NT2/D1 (cell line): Measurements from ENCODE around the gene OR10V1.

ENCODE experiments used
- SUZ12 ChIP-seq: IDR thresholded peaks from 2 replicates; pipeline ENCODE4 v1.6.1; 2011; ENCODE audit not compliant: insufficient read length, insufficient read depth; ENCODE audit errors: extremely low read depth
- ZNF274 ChIP-seq: IDR thresholded peaks from 2 replicates; pipeline ENCODE4 v1.6.1; 2011; ENCODE audit warnings: mild to moderate bottlenecking, low read depth, low read length

DNA sequence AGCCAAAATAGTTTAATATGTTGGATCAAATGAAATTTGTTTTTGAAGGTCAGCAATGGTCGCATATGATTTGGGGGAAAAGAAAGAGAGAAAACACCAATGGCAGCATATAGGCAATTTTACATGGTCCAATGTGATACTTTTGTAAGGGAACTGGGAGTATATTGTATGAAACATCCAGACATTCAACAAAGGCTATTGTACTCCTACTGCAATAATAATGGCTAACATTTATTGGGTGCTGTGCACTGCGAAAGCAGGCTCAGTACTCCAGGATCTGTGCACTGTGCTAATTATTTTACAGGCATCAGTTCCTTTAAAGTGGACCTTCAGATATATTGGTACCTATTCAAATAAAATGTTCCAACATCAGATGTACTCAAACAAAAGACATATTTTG lies 5.9 kb upstream of the OR10V1 start:
- no peak for TF ChIP-seq SUZ12
- no peak for TF ChIP-seq ZNF274
